Left ventricle myocardium inferior (tissue), 1 donor: Measurements from ENCODE around the gene YJEFN3. TPM values are rescaled to one million over a fixed set of nuclear protein-coding genes. Genes with fewer than 3 reads are reported as not detected.

Source experiments
- DNase-seq: peaks from one replicate; pipeline ENCODE4 v3.0.0-alpha.2; 2020
- H3K27ac ChIP-seq: fragments of 200-600 bp; replicated peaks from 2 replicates; pipeline ENCODE4 v1.8.0; 2021
- H3K27me3 ChIP-seq: fragments of 200-600 bp; 2 replicates; pipeline ENCODE4 v1.8.0; 2021; ENCODE audit warnings: low read depth
- H3K36me3 ChIP-seq: fragments of 200-600 bp; 2 replicates; pipeline ENCODE4 v1.8.0; 2021
- H3K4me1 ChIP-seq: fragments of 200-600 bp; 2 replicates; pipeline ENCODE4 v1.8.0; 2021
- H3K4me3 ChIP-seq: fragments of 200-600 bp; 2 replicates; pipeline ENCODE4 v1.8.0; 2021; ENCODE audit warnings: mild to moderate bottlenecking, moderate library complexity
- H3K9me3 ChIP-seq: fragments of 200-600 bp; replicated peaks from 2 replicates; pipeline ENCODE4 v1.8.0; 2021
- CTCF ChIP-seq: fragments of 200-600 bp; IDR thresholded peaks from 2 replicates; pipeline ENCODE4 v1.8.0; 2021; ENCODE audit warnings: antibody characterized with exemption, mild to moderate bottlenecking, borderline replicate concordance
- intact Hi-C: fragments of 100-400 bp; cut with micrococcal nuclease; formaldehyde crosslinking; loops from one replicate; pipeline ENCODE4 v1.11.0; 2022
- total RNA-seq: library from RNA; stranded (reverse); fragmentation: NEBNext Ultra II Directional; extraction: Animal tissue kit (Norgen Biotek cat#: 25700); gene quantifications from one replicate; pipeline ENCODE4 v1.2.1, GENCODE V29; 2021
- donor health status: DM: no; HTN: yes; CAD: no; lungs with severe emphysema.

Gene YJEFN3
- total RNA-seq, 1 donor from 2014 or later: 7.8 TPM

GRCh38 chr19:19486343-19487076 lies 42.2 kb upstream of the YJEFN3 start:
- intact Hi-C loops: no loop called here
- Histone ChIP-seq H3K27ac (no peak overlapping the region), H3K36me3 (no peaks in the 10 kb centered on the region), H3K4me1 (peaks cover 72% of the 10 kb centered on the region), H3K27me3 (no peaks in the 10 kb centered on the region), H3K9me3 (no peaks in the 10 kb centered on the region), H3K4me3 (no peak overlapping the region)
- no peak for TF ChIP-seq CTCF
- DNase-seq: no peak

GRCh38 chr19:19487077-19487949 lies 41.4 kb upstream of the YJEFN3 start:
- intact Hi-C loops: no loop called here
- no peaks in the 10 kb centered on the region for H3K27me3 ChIP-seq
- peaks cover 72% of the 10 kb centered on the region for H3K4me1 ChIP-seq
- H3K27ac ChIP-seq: peak overlapping the region; percentile 80
- no peaks in the 10 kb centered on the region for H3K9me3 ChIP-seq
- no peak for DNase-seq
- peaks cover 4% of the 10 kb centered on the region for H3K36me3 ChIP-seq
- no peak overlapping the region for H3K4me3 ChIP-seq
- TF ChIP-seq CTCF: no peak

GRCh38 chr19:19487950-19488874 lies 40.5 kb upstream of the YJEFN3 start:
- Histone ChIP-seq H3K4me1 (peaks cover 64% of the 10 kb centered on the region), H3K36me3 (peaks cover 13% of the 10 kb centered on the region), H3K27me3 (no peaks in the 10 kb centered on the region), H3K9me3 (no peaks in the 10 kb centered on the region), H3K27ac (peak overlapping the region; percentile 80), H3K4me3 (peak overlapping the region; percentile 46)
- intact Hi-C loops: no loop called here
- no peak for TF ChIP-seq CTCF
- no peak for DNase-seq

GRCh38 chr19:19488875-19489690 lies 39.6 kb upstream of the YJEFN3 start:
- intact Hi-C loops: no loop called here
- peak; percentile 68 for DNase-seq
- H3K27ac ChIP-seq: peak overlapping the region; percentile 80
- H3K4me1 ChIP-seq: peaks cover 62% of the 10 kb centered on the region
- peak overlapping the region; percentile 46 for H3K4me3 ChIP-seq
- no peaks in the 10 kb centered on the region for H3K9me3 ChIP-seq
- peaks cover 22% of the 10 kb centered on the region for H3K36me3 ChIP-seq
- no peaks in the 10 kb centered on the region for H3K27me3 ChIP-seq
- no peak for TF ChIP-seq CTCF
